ENCODE measurements around the gene ZNRF1. TPM values are rescaled to one million over a fixed set of nuclear protein-coding genes. Genes with fewer than 3 reads are reported as not detected.

The ZNRF1 gene
- total RNA-seq, 3 donors from 2014 or later (not counting 1 experiment from before 2014, with no cell fraction given), result 2.4 to 5.1 (median 3.4) TPM

GRCh38 chr16:75113541-75114121 is 114.8 kb downstream of the ZNRF1 start:
- no peak overlapping the region for H3K4me3 ChIP-seq (ENCODE audit: low read length)
- H3K4me1 Mint-ChIP-seq, result peaks cover 0 to 23% of the 10 kb centered on the region in 2 donors
- WGBS (ENCODE audit: insufficient coverage), result 93% methylated on average over 20 of the region's 20 CpGs
- ATAC-seq, result no peak
- H3K27ac ChIP-seq (ENCODE audit: low read length), result no peak overlapping the region
- H3K27me3 ChIP-seq (ENCODE audit: control insufficient read depth, insufficient read depth, low read length), result peaks cover 6% of the 10 kb centered on the region
- TF ChIP-seq CTCF (IDR thresholded peaks at IDR 0.05), result no peak
- H3K4me3 Mint-ChIP-seq, result no peak overlapping the region
- no peak overlapping the region for H3K27ac Mint-ChIP-seq
- H3K9me3 Mint-ChIP-seq, result no peaks in the 10 kb centered on the region
- intact Hi-C loops (cut with micrococcal nuclease), result no loop called here
- H3K27me3 Mint-ChIP-seq (ENCODE audit: low read depth in 2 of 2), result peaks cover 24 to 32% of the 10 kb centered on the region in 2 donors
- no peaks in the 10 kb centered on the region for H3K9me3 ChIP-seq (ENCODE audit: control insufficient read depth, insufficient read depth, low read length)
- H3K36me3 ChIP-seq (ENCODE audit: control insufficient read depth, insufficient read depth, low read length), result no peaks in the 10 kb centered on the region
- no peak for DNase-seq
- H3K36me3 Mint-ChIP-seq, result no peaks in the 10 kb centered on the region
- H3K4me1 ChIP-seq (ENCODE audit: control insufficient read depth, insufficient read depth, low read length), result peaks cover 30% of the 10 kb centered on the region

- Mint-ChIP-seq H3K27me3 (ENCODE audit: low read depth in 2 of 2) (peaks cover 24 to 34% of the 10 kb centered on the region in 2 donors), H3K36me3 (no peaks in the 10 kb centered on the region), H3K9me3 (no peaks in the 10 kb centered on the region), H3K27ac (no peak overlapping the region), H3K4me1 (peaks cover 0 to 22% of the 10 kb centered on the region in 2 donors), H3K4me3 (no peak overlapping the region)
- 94% methylated on average over 44 of the region's 44 CpGs for WGBS (ENCODE audit: insufficient coverage)
- no peak for TF ChIP-seq CTCF (IDR thresholded peaks at IDR 0.05)
- H3K9me3 ChIP-seq (ENCODE audit: control insufficient read depth, insufficient read depth, low read length), result no peaks in the 10 kb centered on the region
- no peaks in the 10 kb centered on the region for H3K36me3 ChIP-seq (ENCODE audit: control insufficient read depth, insufficient read depth, low read length)
- peaks cover 22% of the 10 kb centered on the region for H3K4me1 ChIP-seq (ENCODE audit: control insufficient read depth, insufficient read depth, low read length)
- ATAC-seq (no peak), DNase-seq (no peak)
- peaks cover 6% of the 10 kb centered on the region for H3K27me3 ChIP-seq (ENCODE audit: control insufficient read depth, insufficient read depth, low read length)
- H3K4me3 ChIP-seq (ENCODE audit: low read length), result no peak overlapping the region
- intact Hi-C loops (cut with micrococcal nuclease), result no loop called here
- H3K27ac ChIP-seq (ENCODE audit: low read length), result no peak overlapping the region
These were observed 115.5 kb downstream of the ZNRF1 start for GRCh38 chr16:75114179-75114945.

GRCh38 chr16:75114946-75115825 is 116.4 kb downstream of the ZNRF1 start:
- 93% methylated on average over 45 of the region's 45 CpGs for WGBS (ENCODE audit: insufficient coverage)
- H3K4me3 Mint-ChIP-seq, result no peak overlapping the region
- intact Hi-C loops (cut with micrococcal nuclease), result no loop called here
- no peak overlapping the region for H3K27ac Mint-ChIP-seq
- ATAC-seq (no peak), DNase-seq (no peak)
- H3K4me1 ChIP-seq (ENCODE audit: control insufficient read depth, insufficient read depth, low read length), result peaks cover 15% of the 10 kb centered on the region
- H3K4me1 Mint-ChIP-seq, result peaks cover 0 to 19% of the 10 kb centered on the region in 2 donors
- TF ChIP-seq CTCF (IDR thresholded peaks at IDR 0.05), result no peak
- H3K36me3 Mint-ChIP-seq, result no peaks in the 10 kb centered on the region
- no peak overlapping the region for H3K4me3 ChIP-seq (ENCODE audit: low read length)
- H3K27me3 Mint-ChIP-seq (ENCODE audit: low read depth in 2 of 2), result peaks cover 22 to 28% of the 10 kb centered on the region in 2 donors
- H3K36me3 ChIP-seq (ENCODE audit: control insufficient read depth, insufficient read depth, low read length), result no peaks in the 10 kb centered on the region
- peaks cover 3% of the 10 kb centered on the region for H3K27me3 ChIP-seq (ENCODE audit: control insufficient read depth, insufficient read depth, low read length)
- H3K9me3 Mint-ChIP-seq, result no peaks in the 10 kb centered on the region
- no peaks in the 10 kb centered on the region for H3K9me3 ChIP-seq (ENCODE audit: control insufficient read depth, insufficient read depth, low read length)
- H3K27ac ChIP-seq (ENCODE audit: low read length), result no peak overlapping the region
